ENCODE results near the gene COL23A1. TPM values are rescaled to one million over a fixed set of nuclear protein-coding genes. Genes with fewer than 3 reads are reported as not detected.

Gene COL23A1
- polyA plus RNA-seq, 2 of the 4 experiments (the other 2 are of a cell fraction): not detected

DNA sequence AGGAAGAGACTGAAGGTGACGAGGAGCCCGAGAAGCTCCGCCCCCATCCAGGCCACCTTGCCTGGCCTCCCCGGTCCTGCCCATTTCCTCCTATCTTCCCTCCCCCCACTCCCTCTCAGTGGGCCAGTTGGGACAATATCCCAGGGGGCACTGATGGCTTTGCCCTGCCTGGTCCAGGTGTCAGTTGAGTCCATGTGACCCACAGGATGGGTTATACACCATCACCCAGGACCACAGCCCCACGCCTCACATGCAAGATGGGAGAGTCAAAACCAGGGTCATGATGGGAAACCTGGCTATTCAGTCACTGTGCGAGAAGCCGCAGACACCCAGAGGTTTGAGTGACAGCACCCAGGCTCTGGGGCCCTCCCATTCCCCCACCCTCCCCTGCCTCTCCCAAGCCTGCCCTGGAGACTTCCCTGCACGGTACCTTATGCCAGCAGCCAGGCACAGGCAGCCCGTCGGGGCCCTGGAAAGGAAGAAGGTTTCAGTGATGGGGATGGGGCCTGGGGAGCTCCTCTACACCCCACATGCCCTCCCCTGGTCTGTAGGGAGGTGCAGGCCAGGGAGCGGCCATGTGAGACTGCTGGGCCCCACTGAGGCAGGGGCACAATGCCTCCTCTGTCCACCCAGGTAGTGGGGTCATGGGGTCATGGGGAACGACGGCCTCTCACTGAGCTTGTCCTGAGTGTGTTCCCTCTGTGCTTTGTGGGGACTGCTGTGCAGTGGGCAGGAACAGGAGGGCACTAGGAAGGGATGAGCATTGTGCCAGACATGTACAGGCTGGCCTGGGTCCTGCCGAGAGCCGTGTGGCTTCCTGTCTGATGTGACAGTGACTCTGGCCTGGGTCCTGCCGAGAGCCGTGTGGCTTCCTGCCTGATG lies 351.2 kb downstream of the COL23A1 start:
- 82% methylated on average over 10 of the region's 17 CpGs for WGBS (ENCODE audit: missing lambda C conversion rate)
- Histone ChIP-seq H3K4me1 (no peaks in the 10 kb centered on the region), H3K9me3 (no peaks in the 10 kb centered on the region), H3K4me2 (no peak overlapping the region), H3K27ac (no peak overlapping the region), H3K4me3 (no peak overlapping the region)
- ChIA-PET POLR2A (no interaction called here), CTCF (interaction anchor here (1.2 to 1.6 kb wide), 2 partner anchors 18 to 34 kb away, joined by 3 to 4 read pairs; no protein-coding TSS in a partner anchor)
- no peak for TF ChIP-seq FOSB (CRISPR knock-in tag; IDR thresholded peaks at IDR 0.05)
- ATAC-seq: no peak
- no peak for FAIRE-seq
- DNase-seq (ENCODE audit: low read depth in 1 of 2, low spot score in 1 of 2): no peak

DNA sequence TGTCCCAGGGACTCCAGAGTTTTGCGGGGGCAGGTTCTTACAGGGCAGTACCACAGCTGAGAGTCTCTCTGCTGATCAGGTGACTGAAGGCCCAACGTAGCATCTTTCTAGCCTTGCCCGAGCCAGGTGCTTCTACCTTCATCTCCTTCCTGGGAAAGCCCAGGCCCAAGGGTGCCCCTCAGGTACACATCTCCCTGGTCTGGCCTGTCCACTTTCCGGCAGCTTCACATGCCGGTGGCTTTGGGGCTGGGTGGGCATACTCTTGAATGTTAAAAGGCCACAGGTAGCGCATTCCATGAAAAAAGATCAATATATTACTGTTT lies 351.9 kb downstream of the COL23A1 start:
- no peak overlapping the region for H3K4me2 ChIP-seq
- H3K4me1 ChIP-seq: no peaks in the 10 kb centered on the region
- H3K4me3 ChIP-seq: no peak overlapping the region
- WGBS (ENCODE audit: missing lambda C conversion rate): 95% methylated on average over 6 of the region's 6 CpGs
- no peak overlapping the region for H3K27ac ChIP-seq
- ChIA-PET POLR2A (no interaction called here), CTCF (interaction anchor here (0.8 to 1.6 kb wide), 3 partner anchors 18 to 1256 kb away, joined by 3 to 4 read pairs (median 3); no protein-coding TSS in a partner anchor)
- DNase-seq (ENCODE audit: low read depth in 1 of 2, low spot score in 1 of 2) (no peak), ATAC-seq (no peak), FAIRE-seq (no peak)
- TF ChIP-seq JUN (IDR thresholded peaks at IDR 0.05): no peak
- TF ChIP-seq, protein P1, sequence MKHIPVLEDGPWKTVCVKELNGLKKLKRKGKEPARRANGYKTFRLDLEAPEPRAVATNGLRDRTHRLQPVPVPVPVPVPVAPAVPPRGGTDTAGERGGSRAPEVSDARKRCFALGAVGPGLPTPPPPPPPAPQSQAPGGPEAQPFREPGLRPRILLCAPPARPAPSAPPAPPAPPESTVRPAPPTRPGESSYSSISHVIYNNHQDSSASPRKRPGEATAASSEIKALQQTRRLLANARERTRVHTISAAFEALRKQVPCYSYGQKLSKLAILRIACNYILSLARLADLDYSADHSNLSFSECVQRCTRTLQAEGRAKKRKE (CRISPR knock-in tag; IDR thresholded peaks at IDR 0.05; ENCODE audit: low read depth): no peak
- TF ChIP-seq NR3C1 (IDR thresholded peaks at IDR 0.05): no peak
- TF ChIP-seq, protein P2, sequence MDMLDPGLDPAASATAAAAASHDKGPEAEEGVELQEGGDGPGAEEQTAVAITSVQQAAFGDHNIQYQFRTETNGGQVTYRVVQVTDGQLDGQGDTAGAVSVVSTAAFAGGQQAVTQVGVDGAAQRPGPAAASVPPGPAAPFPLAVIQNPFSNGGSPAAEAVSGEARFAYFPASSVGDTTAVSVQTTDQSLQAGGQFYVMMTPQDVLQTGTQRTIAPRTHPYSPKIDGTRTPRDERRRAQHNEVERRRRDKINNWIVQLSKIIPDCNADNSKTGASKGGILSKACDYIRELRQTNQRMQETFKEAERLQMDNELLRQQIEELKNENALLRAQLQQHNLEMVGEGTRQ (IDR thresholded peaks at IDR 0.05): no peak
- TF ChIP-seq CHD2 (IDR thresholded peaks at IDR 0.05; ENCODE audit: low read length, partially characterized antibody): no peak
- TF ChIP-seq KDM1A (IDR thresholded peaks at IDR 0.05; ENCODE audit: low read depth): no peak
- TF ChIP-seq POLR2AphosphoS2 (conservative IDR thresholded peaks at IDR 0.05; ENCODE audit: low read length): no peak
- no peak for TF ChIP-seq ZSCAN20 (CRISPR knock-in tag; IDR thresholded peaks at IDR 0.05)
- TF ChIP-seq ESRRA (IDR thresholded peaks at IDR 0.05; ENCODE audit: borderline replicate concordance, low read length): no peak
- no peak for TF ChIP-seq BHLHE40 (IDR thresholded peaks at IDR 0.05; ENCODE audit: low read depth, low read length)
- no peak for TF ChIP-seq ZC3H11A (IDR thresholded peaks at IDR 0.05)
- TF ChIP-seq, protein P3, sequence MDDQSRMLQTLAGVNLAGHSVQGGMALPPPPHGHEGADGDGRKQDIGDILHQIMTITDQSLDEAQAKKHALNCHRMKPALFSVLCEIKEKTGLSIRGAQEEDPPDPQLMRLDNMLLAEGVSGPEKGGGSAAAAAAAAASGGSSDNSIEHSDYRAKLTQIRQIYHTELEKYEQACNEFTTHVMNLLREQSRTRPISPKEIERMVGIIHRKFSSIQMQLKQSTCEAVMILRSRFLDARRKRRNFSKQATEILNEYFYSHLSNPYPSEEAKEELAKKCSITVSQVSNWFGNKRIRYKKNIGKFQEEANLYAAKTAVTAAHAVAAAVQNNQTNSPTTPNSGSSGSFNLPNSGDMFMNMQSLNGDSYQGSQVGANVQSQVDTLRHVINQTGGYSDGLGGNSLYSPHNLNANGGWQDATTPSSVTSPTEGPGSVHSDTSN (IDR thresholded peaks at IDR 0.05): no peak
- TF ChIP-seq JUNB (IDR thresholded peaks at IDR 0.05): no peak
- TF ChIP-seq HOXB5 (CRISPR knock-in tag; IDR thresholded peaks at IDR 0.05): no peak
- TF ChIP-seq CHD4 (IDR thresholded peaks at IDR 0.05; ENCODE audit: borderline replicate concordance): no peak
- TF ChIP-seq, protein P4, sequence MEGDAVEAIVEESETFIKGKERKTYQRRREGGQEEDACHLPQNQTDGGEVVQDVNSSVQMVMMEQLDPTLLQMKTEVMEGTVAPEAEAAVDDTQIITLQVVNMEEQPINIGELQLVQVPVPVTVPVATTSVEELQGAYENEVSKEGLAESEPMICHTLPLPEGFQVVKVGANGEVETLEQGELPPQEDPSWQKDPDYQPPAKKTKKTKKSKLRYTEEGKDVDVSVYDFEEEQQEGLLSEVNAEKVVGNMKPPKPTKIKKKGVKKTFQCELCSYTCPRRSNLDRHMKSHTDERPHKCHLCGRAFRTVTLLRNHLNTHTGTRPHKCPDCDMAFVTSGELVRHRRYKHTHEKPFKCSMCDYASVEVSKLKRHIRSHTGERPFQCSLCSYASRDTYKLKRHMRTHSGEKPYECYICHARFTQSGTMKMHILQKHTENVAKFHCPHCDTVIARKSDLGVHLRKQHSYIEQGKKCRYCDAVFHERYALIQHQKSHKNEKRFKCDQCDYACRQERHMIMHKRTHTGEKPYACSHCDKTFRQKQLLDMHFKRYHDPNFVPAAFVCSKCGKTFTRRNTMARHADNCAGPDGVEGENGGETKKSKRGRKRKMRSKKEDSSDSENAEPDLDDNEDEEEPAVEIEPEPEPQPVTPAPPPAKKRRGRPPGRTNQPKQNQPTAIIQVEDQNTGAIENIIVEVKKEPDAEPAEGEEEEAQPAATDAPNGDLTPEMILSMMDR (IDR thresholded peaks at IDR 0.05): no peak
- TF ChIP-seq SREBF2 (IDR thresholded peaks at IDR 0.05): no peak
- TF ChIP-seq NPAS2 (CRISPR knock-in tag; IDR thresholded peaks at IDR 0.05; ENCODE audit: borderline replicate concordance): no peak
- TF ChIP-seq, protein P5, sequence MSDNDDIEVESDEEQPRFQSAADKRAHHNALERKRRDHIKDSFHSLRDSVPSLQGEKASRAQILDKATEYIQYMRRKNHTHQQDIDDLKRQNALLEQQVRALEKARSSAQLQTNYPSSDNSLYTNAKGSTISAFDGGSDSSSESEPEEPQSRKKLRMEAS (IDR thresholded peaks at IDR 0.05): no peak
- no peak for TF ChIP-seq CBX2 (IDR thresholded peaks at IDR 0.05; ENCODE audit: borderline replicate concordance, low read depth)
- H3K9me3 ChIP-seq: no peaks in the 10 kb centered on the region

Data from A549 (cell line).